ENCODE data around the gene TNPO2.

GRCh38 chr19:12668932-12669269 lies 54.8 kb downstream of the TNPO2 start:
- TF ChIP-seq EP300 (IDR thresholded peaks at IDR 0.05): no peak
- no peak for TF ChIP-seq CTCF (IDR thresholded peaks at IDR 0.05)

Measured in tibial nerve (tissue), 4 donors.